ENCODE data around the gene HCRTR1. TPM values are rescaled to one million over a fixed set of nuclear protein-coding genes. Genes with fewer than 3 reads are reported as not detected.

HCRTR1 gene
- total and polyA plus RNA-seq, 2 donors (not counting 1 experiment from before 2014, with no cell fraction given): not detected

GRCh38 chr1:31633117-31633516 lies 15.6 kb downstream of the HCRTR1 start:
- Histone ChIP-seq H3K4me2 (ENCODE audit: extremely low read depth, insufficient read depth, low read length) (no peak overlapping the region), H3K36me3 (ENCODE audit: control insufficient read depth, insufficient read depth, low read length) (peaks cover 7% of the 10 kb centered on the region), H3K4me3 (replicated peaks in 1 of 4; ENCODE audit: control extremely low read depth in 1 of 4, insufficient read depth in 1 of 4, low read depth in 3 of 4, low read length in 4 of 4) (no peak overlapping the region), H4K20me1 (ENCODE audit: control insufficient read depth, extremely low read depth, insufficient read depth, low read length) (no peaks in the 10 kb centered on the region), H3K27ac (ENCODE audit: insufficient read depth, low read length) (no peak overlapping the region), H3K79me2 (ENCODE audit: control insufficient read depth, insufficient read depth, low read length) (peaks cover 18% of the 10 kb centered on the region), H3K9ac (ENCODE audit: insufficient read depth, low read length) (no peak overlapping the region), H3K9me3 (ENCODE audit: control insufficient read depth, insufficient read depth, low read depth, low read length) (no peaks in the 10 kb centered on the region), H3K4me1 (ENCODE audit: control insufficient read depth, extremely low read depth, insufficient read depth, low read length) (peaks cover under 1% of the 10 kb centered on the region), H2AFZ (ENCODE audit: low read length) (no peak overlapping the region), H3K27me3 (ENCODE audit: control insufficient read depth, insufficient read depth, low read length) (no peaks in the 10 kb centered on the region)
- no peak for DNase-seq (ENCODE audit: low read depth in 2 of 2)
- peak; percentile 32 to 46 for TF ChIP-seq CTCF (conservative IDR thresholded peaks at IDR 0.05 in 1 of 2, IDR thresholded peaks at IDR 0.05 in 1 of 2; ENCODE audit: low read depth in 1 of 2, low read length in 2 of 2)
- TF ChIP-seq EZH2 (IDR thresholded peaks at IDR 0.05; ENCODE audit: low read length, missing control alignments): no peak

DNA sequence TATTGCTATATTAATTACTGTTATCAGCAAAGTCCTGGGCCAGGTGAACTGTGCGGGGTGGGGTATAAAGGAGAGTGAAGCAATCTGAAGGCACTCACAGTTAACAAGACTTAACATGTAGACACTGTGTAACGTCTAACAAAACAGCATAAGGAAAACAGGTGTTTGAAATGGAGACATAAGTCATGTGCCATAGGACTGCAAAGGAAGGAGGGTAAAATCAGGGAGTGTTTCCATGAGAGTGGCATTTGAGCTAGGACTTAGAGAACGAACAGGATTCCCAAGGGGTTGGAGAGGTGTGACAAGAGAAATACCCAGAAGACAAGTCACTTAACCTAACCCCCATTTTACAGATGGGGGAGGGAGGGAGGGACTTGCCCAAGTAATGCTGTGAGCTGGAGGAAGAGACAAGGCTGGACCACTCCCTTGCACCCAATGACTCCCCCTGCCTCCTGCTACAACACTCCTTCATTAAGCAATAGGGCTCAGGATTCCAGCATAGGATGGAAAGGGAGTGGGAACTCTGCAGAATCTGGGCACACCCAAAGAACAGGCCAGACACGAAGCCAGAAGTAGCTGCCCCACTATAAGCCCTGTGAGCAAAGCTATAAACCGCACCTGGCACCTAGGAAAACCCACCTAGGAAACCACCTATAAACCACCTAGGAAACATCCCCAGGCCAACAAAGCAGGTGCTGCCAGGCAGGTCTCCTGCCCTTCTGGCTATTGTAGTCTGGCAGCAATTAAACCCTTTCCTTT lies 20.6 kb downstream of the HCRTR1 start:
- no peaks in the 10 kb centered on the region for H4K20me1 ChIP-seq (ENCODE audit: control insufficient read depth, extremely low read depth, insufficient read depth, low read length)
- no peak for DNase-seq (ENCODE audit: low read depth in 2 of 2)
- H3K27me3 ChIP-seq (ENCODE audit: control insufficient read depth, insufficient read depth, low read length): no peaks in the 10 kb centered on the region
- no peak overlapping the region for H3K4me2 ChIP-seq (ENCODE audit: extremely low read depth, insufficient read depth, low read length)
- H3K27ac ChIP-seq (ENCODE audit: insufficient read depth, low read length): no peak overlapping the region
- H3K9me3 ChIP-seq (ENCODE audit: control insufficient read depth, insufficient read depth, low read depth, low read length): no peaks in the 10 kb centered on the region
- H2AFZ ChIP-seq (ENCODE audit: low read length): no peak overlapping the region
- no peak for TF ChIP-seq EZH2 (IDR thresholded peaks at IDR 0.05; ENCODE audit: low read length, missing control alignments)
- no peak for TF ChIP-seq CTCF (conservative IDR thresholded peaks at IDR 0.05 in 1 of 2, IDR thresholded peaks at IDR 0.05 in 1 of 2; ENCODE audit: low read depth in 1 of 2, low read length in 2 of 2)
- no peak overlapping the region for H3K9ac ChIP-seq (ENCODE audit: insufficient read depth, low read length)
- H3K4me1 ChIP-seq (ENCODE audit: control insufficient read depth, extremely low read depth, insufficient read depth, low read length): peaks cover 6% of the 10 kb centered on the region
- H3K4me3 ChIP-seq (replicated peaks in 1 of 4; ENCODE audit: control extremely low read depth in 1 of 4, insufficient read depth in 1 of 4, low read depth in 3 of 4, low read length in 4 of 4): no peak overlapping the region
- no peaks in the 10 kb centered on the region for H3K36me3 ChIP-seq (ENCODE audit: control insufficient read depth, insufficient read depth, low read length)
- peaks cover 41% of the 10 kb centered on the region for H3K79me2 ChIP-seq (ENCODE audit: control insufficient read depth, insufficient read depth, low read length)

DNA sequence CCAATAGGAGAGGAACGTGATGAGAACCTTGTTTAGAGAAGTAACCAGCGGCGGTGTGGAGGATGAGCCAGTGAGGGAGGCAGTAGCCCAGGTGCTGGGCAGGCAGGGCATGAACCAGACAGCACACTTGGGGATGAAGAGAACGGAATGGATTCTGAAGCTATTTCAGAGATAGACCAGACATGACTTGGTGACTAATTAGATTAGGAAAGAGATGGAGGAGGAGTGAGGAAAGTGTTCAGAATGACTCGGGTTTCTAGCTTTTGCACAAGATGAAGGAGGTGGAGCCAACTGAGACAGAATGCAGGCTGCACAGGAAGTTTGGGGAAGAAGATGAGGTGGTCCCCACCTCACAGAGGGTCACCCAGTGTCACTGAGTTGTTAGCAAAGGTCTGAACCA lies 22.1 kb downstream of the HCRTR1 start:
- no peak overlapping the region for H3K9ac ChIP-seq (ENCODE audit: insufficient read depth, low read length)

More for the DNA sequence above, 22.1 kb downstream of the HCRTR1 start:
- Histone ChIP-seq H2AFZ (ENCODE audit: low read length) (no peak overlapping the region), H3K36me3 (ENCODE audit: control insufficient read depth, insufficient read depth, low read length) (no peaks in the 10 kb centered on the region), H3K4me3 (replicated peaks in 1 of 4; ENCODE audit: control extremely low read depth in 1 of 4, insufficient read depth in 1 of 4, low read depth in 3 of 4, low read length in 4 of 4) (no peak overlapping the region), H3K27me3 (ENCODE audit: control insufficient read depth, insufficient read depth, low read length) (no peaks in the 10 kb centered on the region), H3K27ac (ENCODE audit: insufficient read depth, low read length) (no peak overlapping the region), H3K9me3 (ENCODE audit: control insufficient read depth, insufficient read depth, low read depth, low read length) (no peaks in the 10 kb centered on the region), H4K20me1 (ENCODE audit: control insufficient read depth, extremely low read depth, insufficient read depth, low read length) (no peaks in the 10 kb centered on the region), H3K4me2 (ENCODE audit: extremely low read depth, insufficient read depth, low read length) (no peak overlapping the region), H3K79me2 (ENCODE audit: control insufficient read depth, insufficient read depth, low read length) (peaks cover 50% of the 10 kb centered on the region), H3K4me1 (ENCODE audit: control insufficient read depth, extremely low read depth, insufficient read depth, low read length) (peaks cover 6% of the 10 kb centered on the region)
- no peak for TF ChIP-seq EZH2 (IDR thresholded peaks at IDR 0.05; ENCODE audit: low read length, missing control alignments)
- TF ChIP-seq CTCF (conservative IDR thresholded peaks at IDR 0.05 in 1 of 2, IDR thresholded peaks at IDR 0.05 in 1 of 2; ENCODE audit: low read depth in 1 of 2, low read length in 2 of 2): no peak
- peak; percentile 57 to 72 for DNase-seq (ENCODE audit: low read depth in 2 of 2)

All from fibroblast of lung (primary cell).